ENCODE results near the gene SH3GL1. TPM values are rescaled to one million over a fixed set of nuclear protein-coding genes. Genes with fewer than 3 reads are reported as not detected.
A peak's percentile ranks its signal among the peaks of the same experiment; 100 is the strongest.

Gene SH3GL1
- total and polyA plus RNA-seq, 9 of the 15 experiments (the other 6 are each of a cell fraction or from before 2014, with no cell fraction given) = 1.7 to 75.3 (median 25.7) TPM

- TF ChIP-seq TEAD4 (IDR thresholded peaks at IDR 0.05; ENCODE audit: low read length) (no peak), TEAD4 (CRISPR knock-in tag; IDR thresholded peaks at IDR 0.05; ENCODE audit: borderline replicate concordance) (0 out of 2 replicates have a peak, but pooled peaks have one; percentile 37), ZNF512 (tag; IDR thresholded peaks at IDR 0.05) (no peak), NFIC (IDR thresholded peaks at IDR 0.05) (peak; percentile 81), CBX1 (IDR thresholded peaks at IDR 0.05; ENCODE audit: low read depth) (no peak)
Observed at GRCh38 chr19:4368128-4368820, 32.1 kb downstream of the SH3GL1 start (continued).

- in situ Hi-C loops (cut with MboI) = no loop called here
Observed at GRCh38 chr19:4367781-4368127, 32.6 kb downstream of the SH3GL1 start.

More at GRCh38 chr19:4367781-4368127, 32.6 kb downstream of the SH3GL1 start:
- peaks cover 59% of the 10 kb centered on the region for H3K79me2 ChIP-seq (ENCODE audit: control insufficient read depth, insufficient read depth, low read length)
- H3K4me1 ChIP-seq (replicated peaks in 1 of 2; ENCODE audit: control insufficient read depth in 2 of 2, insufficient read depth in 2 of 2, low read length in 2 of 2) = peaks cover 33 to 84% of the 10 kb centered on the region in 2 experiments
- no peaks in the 10 kb centered on the region; the same call in 1 of the 2 replicates for H4K20me1 ChIP-seq (replicated peaks; ENCODE audit: control insufficient read depth, insufficient read depth, low read length)
- TF ChIP-seq ZNF780A (CRISPR knock-in tag; IDR thresholded peaks at IDR 0.05) (no peak), RBFOX2 (IDR thresholded peaks at IDR 0.05; ENCODE audit: low read depth, low read length) (0 out of 2 replicates have a peak, but pooled peaks have one; percentile 14)
- no peak overlapping the region for H3K4me2 ChIP-seq (ENCODE audit: insufficient read depth, low read length)
- intact Hi-C loops (cut with micrococcal nuclease) = no loop called here
- no peak overlapping the region for H3K27ac ChIP-seq (ENCODE audit: extremely low read depth, low read depth, low read length)
- WGBS (ENCODE audit: insufficient coverage, low coverage, missing lambda C conversion rate) = 93% methylated on average over 13 of the region's 13 CpGs
- CTCF ChIA-PET (ENCODE audit: low intra/inter-chr PET ratio) = no interaction called here
- H3K9me3 ChIP-seq (replicated peaks; ENCODE audit: control insufficient read depth, insufficient read depth, low read depth, low read length) = no peaks in the 10 kb centered on the region
- no peaks in the 10 kb centered on the region for H3K27me3 ChIP-seq (ENCODE audit: control insufficient read depth in 2 of 2, insufficient read depth in 2 of 2, low read length in 2 of 2)
- DNase-seq (ENCODE audit: extremely low read depth in 1 of 4, low spot score in 3 of 4) = no peak
- BruUV-seq (replicated peaks) = no TSS peak
- no peak for FAIRE-seq
- peaks cover 79% of the 10 kb centered on the region; the same call in 2 of the 3 replicates for H3K36me3 ChIP-seq (ENCODE audit: control insufficient read depth, insufficient read depth, low read length)
- H3K9ac ChIP-seq (ENCODE audit: insufficient read depth in 1 of 2, low read depth in 2 of 2, low read length in 2 of 2) = peak overlapping the region in 1 of 2 experiments; percentile 84; a peak in 2 of 4 replicates
- no peaks in the 10 kb centered on the region for H3K9me1 ChIP-seq (ENCODE audit: control insufficient read depth, insufficient read depth, low read length)
- POLR2A ChIA-PET = interaction anchor here (3.6 kb wide), 1 partner anchor 11 kb away, joined by 18 read pairs; no protein-coding TSS in a partner anchor
- ATAC-seq = no peak
- no peak overlapping the region for H2AFZ ChIP-seq (ENCODE audit: low read depth, low read length)
- no peak overlapping the region for H3K4me3 ChIP-seq

Data from K562 (cell line).